ENCODE measurements around the gene ATXN7L1.
"Not testable (repeated sequence)": the region's sequence is repeated elsewhere in the genome, so short reads cannot be mapped to it uniquely, and the experiment has no call there.

The ATXN7L1 gene

DNA sequence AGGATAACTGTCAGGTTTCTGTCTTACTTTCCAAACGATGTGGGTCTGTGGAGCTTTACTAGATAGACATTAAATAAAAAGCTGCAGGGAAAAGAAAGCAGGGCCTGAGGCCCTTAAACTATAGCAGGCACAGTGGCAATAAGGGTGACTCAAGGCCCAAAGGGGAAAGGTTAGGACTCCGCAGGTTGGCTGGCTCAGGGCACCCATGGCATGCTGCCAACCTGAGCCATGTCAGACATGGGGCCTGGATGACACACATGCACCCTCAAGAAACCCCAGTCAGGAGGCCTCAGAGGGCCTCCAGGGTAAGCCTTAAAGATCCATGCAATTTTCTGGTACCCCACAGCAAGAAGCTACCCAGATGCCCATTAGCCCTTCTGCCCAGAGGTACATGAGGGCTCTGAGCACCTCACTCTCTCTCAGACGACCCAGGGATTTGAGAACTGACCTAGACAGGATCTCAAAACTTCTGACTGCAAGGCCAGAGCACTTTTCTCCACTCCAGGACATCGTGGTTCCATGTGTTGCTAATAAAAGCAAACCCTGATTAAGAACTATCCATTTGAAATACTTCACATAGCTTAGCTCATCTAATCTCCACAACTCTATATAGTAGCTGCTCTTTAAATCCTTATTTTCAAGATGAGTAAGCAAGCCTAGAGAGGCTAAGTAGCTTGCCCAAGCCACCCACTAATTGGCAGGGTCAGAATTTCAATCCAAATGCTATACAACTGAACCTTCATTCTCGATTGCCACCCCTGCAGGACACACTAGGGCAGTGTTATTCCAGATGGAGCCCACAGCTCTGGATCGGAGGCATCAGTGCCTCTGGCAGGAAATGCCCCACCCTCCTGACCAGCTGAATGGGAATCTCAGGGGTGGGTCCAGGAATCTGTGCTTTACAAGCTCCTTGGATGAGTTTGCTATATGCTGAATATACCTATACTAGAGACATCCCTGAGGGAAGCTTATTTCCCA is 162.6 kb downstream of the ATXN7L1 start:
- Mint-ChIP-seq H3K4me3 (no peak overlapping the region), H3K27ac (no peak overlapping the region), H3K9me3 (peaks cover 13% of the 10 kb centered on the region), H3K27me3 (no peaks in the 10 kb centered on the region), H3K4me1 (peaks cover under 1% of the 10 kb centered on the region), H3K36me3 (peaks cover 22% of the 10 kb centered on the region)

DNA sequence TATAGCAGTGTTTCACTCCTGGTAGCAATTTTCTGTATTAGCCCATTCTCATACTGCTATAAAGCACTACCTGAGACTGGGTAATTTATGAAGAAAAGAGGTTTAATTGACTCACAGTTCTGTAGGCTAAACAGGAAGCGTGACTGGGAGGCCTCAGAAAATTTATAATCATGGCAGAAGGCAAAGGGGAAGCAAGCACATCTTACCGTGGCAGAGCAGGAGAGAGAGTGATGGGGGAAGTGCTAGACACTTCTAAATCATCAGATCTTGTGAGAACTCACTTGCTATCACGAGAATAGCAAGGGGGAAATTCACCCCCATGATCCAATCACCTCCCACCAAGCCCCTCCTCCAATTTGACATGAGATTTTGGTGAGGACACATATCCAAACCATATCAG is 163.5 kb downstream of the ATXN7L1 start:
- no peak overlapping the region for H3K4me3 Mint-ChIP-seq
- H3K27me3 Mint-ChIP-seq: no peaks in the 10 kb centered on the region
- H3K36me3 Mint-ChIP-seq: peaks cover 22% of the 10 kb centered on the region
- peaks cover 10% of the 10 kb centered on the region for H3K4me1 Mint-ChIP-seq
- H3K9me3 Mint-ChIP-seq: peaks cover 13% of the 10 kb centered on the region
- no peak overlapping the region for H3K27ac Mint-ChIP-seq

DNA sequence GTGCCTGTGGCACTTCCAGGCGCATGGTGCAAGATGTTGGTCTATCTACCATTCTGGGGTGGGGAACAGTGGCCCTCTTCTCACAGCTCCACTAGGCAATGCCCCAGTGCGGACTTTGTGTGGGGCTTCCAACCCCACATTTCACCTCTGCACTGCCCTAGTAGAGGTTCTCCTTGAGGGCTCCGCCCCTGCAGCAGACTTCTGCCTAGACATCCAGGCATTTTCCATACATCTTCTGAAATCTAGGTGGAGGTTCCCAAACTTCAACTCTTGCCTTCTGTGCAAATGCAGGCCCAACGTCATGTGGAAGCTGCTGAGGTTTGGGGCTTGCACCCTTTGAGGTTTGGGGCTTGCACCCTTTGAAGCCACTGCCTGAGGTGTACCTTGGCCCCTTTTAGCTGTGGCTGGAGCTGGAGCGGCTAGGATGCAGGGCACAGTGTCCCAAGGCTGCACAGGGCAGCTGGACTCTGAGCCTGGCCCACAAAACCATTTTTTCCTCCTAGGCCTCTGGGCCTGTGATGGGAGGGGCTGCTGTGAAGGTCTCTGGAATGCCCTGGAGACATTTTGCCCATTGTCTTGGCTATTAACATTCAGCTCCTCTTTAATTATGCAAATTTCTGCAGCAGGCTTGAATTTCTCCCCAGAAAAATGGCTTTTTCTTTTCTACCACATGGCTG is 164.5 kb downstream of the ATXN7L1 start:
- Mint-ChIP-seq H3K36me3 (peaks cover 22% of the 10 kb centered on the region), H3K9me3 (peaks cover 13% of the 10 kb centered on the region), H3K27ac (no peak overlapping the region), H3K27me3 (no peaks in the 10 kb centered on the region), H3K4me1 (peaks cover 20% of the 10 kb centered on the region), H3K4me3 (no peak overlapping the region)

DNA sequence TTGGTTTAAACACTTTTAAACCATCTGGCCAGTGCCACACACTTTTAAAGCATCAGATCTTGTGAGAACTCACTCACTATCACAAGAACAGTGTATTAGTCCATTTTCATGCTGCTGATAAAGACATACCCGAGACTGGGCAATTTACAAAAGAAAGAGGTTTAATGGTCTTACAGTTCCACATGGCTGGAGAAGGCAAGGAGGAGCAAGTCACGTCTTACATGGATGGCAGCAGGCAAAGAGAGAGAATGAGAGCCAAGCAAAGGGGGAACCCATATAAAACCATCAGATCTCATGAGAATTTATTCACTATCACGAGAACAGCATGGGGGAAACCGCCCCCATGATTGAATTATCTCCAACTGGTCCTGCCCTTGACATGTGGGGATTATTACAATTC is 165.7 kb downstream of the ATXN7L1 start:
- not testable (repeated sequence) for H3K27ac Mint-ChIP-seq, H3K4me3 Mint-ChIP-seq, H3K27me3 Mint-ChIP-seq
- H3K4me1 Mint-ChIP-seq: peaks cover 21% of the 10 kb centered on the region
- H3K9me3 Mint-ChIP-seq: peaks cover 13% of the 10 kb centered on the region
- H3K36me3 Mint-ChIP-seq: peaks cover 19% of the 10 kb centered on the region

DNA sequence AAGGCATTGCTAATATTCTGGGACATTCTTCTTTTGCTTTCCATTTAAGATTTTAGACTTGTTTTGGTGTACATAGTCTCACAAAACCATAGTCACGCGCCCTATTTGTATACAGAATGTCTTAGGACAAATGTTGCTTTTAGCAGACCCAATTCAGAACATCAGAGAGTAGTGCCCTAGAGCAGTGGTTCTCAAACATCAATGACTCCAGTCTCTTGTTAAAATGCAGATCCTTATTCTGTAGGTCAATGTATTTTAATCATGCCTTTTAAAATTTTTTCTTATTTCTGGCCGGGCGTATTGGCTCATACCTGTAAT is 167.7 kb downstream of the ATXN7L1 start:
- peaks cover 21% of the 10 kb centered on the region for H3K4me1 Mint-ChIP-seq
- peaks cover 16% of the 10 kb centered on the region for H3K36me3 Mint-ChIP-seq
- no peak overlapping the region for H3K27ac Mint-ChIP-seq
- peaks cover 13% of the 10 kb centered on the region for H3K9me3 Mint-ChIP-seq
- H3K27me3 Mint-ChIP-seq: no peaks in the 10 kb centered on the region
- H3K4me3 Mint-ChIP-seq: no peak overlapping the region

DNA sequence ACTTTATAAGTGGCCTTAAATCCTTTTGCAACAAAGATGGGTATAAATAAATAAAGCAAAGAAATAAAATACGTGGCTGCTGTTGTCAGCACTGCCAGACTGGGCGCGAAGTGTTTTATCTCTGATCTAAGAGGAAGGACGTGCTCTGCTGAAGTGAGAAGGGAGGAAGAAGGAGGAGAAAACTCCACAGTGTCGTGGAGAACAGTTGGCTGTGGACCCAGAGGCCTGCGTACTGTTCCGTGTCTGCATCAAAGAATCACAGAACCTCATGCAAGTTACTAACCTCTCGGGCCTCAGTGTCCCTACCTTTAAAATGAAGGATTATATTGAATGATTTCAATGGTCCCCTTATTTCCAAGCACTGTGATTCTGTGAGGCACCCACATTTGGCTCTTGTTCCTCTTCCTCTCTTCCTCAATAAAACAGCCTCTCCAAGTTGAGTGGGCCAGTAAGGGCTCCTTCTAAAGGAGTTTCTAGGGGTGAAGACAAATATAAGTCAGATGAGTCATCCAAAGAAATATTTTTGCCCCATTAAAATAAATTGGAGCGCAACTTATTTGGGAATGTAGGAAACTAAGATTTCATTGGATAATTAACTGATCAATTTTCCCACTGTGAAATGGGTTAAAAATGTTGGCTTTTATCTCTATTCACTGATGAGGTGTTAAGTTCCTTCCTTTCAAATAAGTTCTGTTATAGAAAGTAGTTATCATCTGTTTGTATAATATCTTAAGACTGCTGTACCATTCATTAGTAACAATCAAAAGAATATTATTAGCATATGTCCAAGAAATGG is 168.2 kb downstream of the ATXN7L1 start:
- no peaks in the 10 kb centered on the region for H3K27me3 Mint-ChIP-seq
- H3K4me1 Mint-ChIP-seq: peaks cover 21% of the 10 kb centered on the region
- peak overlapping the region; percentile 30 for H3K4me3 Mint-ChIP-seq
- peaks cover 13% of the 10 kb centered on the region for H3K36me3 Mint-ChIP-seq
- H3K9me3 Mint-ChIP-seq: peaks cover 13% of the 10 kb centered on the region
- H3K27ac Mint-ChIP-seq: no peak overlapping the region

DNA sequence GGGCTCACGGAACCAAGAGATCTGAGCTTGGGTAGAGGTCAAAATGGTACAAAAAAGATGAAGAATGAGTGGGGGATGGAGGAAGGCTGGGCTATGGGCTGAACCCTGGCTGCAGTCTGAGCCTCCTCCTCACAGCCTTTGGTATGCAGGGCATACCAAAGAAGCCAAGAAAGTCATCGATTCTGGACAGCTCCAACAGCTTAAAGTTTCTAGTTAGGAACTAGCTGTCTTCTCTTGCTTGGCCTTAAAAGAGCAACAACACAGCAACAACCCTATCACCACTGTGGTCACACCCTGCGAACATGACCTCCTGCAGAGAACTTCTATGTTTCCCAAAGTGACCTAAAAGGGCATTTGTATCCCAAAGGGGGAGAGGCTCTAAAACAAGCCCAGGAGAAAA is 169.0 kb downstream of the ATXN7L1 start:
- no peak overlapping the region for H3K27ac Mint-ChIP-seq
- peaks cover 6% of the 10 kb centered on the region for H3K9me3 Mint-ChIP-seq
- no peaks in the 10 kb centered on the region for H3K27me3 Mint-ChIP-seq
- peaks cover 8% of the 10 kb centered on the region for H3K36me3 Mint-ChIP-seq
- H3K4me3 Mint-ChIP-seq: no peak overlapping the region
- H3K4me1 Mint-ChIP-seq: peaks cover 21% of the 10 kb centered on the region

DNA sequence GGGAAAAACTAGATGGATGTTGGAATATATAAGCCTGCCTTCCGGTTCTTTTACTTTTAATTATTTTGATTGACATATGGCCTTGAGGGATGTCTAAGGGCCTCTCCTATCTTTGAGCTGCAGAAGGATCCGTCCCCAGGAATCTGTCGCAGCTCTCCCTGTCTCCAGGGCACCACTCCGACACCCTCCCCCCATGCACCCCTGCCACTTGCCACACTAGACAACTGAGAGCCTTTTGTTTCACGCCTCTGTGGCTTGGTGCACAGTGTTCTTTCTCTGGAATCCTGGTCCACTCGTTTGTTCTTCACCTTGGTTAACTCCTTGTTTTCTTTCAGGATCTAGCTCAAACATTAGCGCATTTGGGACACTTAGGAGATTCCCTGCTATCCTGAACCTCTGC is 171.0 kb downstream of the ATXN7L1 start:
- Mint-ChIP-seq H3K4me1 (peaks cover 21% of the 10 kb centered on the region), H3K4me3 (no peak overlapping the region), H3K9me3 (no peaks in the 10 kb centered on the region), H3K27me3 (no peaks in the 10 kb centered on the region), H3K36me3 (peaks cover 3% of the 10 kb centered on the region), H3K27ac (no peak overlapping the region)

DNA sequence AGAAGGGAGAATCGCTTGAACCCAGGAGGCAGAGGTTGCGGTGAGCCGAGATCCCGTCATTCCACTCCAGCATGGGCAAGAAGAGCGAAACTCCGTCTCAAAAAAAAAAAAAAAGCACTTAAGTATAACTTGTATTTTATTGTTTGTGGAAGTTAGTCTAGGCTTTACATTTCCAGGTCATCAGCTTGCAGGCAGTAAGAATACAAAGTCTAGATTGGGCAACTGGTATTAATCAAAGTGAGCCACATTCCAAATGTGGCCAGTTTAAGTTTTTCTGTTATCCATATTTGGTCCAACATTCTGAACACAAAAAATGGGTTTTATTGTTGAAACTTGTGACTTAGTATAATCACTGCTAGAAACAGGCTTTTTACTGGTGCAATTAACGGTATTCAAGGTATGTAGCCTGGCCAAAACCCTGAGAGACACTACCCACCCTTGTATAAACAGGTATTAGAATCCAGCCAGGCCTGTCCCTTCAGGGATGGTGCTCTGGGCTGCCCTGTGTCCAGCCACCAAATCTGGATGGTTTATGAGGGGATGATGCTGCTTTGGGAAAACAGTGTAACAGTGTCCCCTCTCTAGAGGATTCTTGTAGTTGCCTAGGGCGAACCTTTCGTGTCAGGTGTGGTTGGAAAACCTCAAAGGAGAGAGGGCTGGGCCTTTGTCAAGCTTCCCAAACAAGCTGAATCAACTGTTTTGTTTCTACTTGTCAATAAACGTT is 173.0 kb downstream of the ATXN7L1 start:
- Mint-ChIP-seq H3K9me3 (no peaks in the 10 kb centered on the region), H3K27me3 (no peaks in the 10 kb centered on the region), H3K36me3 (no peaks in the 10 kb centered on the region), H3K4me1 (peaks cover 16% of the 10 kb centered on the region), H3K4me3 (no peak overlapping the region), H3K27ac (no peak overlapping the region)

DNA sequence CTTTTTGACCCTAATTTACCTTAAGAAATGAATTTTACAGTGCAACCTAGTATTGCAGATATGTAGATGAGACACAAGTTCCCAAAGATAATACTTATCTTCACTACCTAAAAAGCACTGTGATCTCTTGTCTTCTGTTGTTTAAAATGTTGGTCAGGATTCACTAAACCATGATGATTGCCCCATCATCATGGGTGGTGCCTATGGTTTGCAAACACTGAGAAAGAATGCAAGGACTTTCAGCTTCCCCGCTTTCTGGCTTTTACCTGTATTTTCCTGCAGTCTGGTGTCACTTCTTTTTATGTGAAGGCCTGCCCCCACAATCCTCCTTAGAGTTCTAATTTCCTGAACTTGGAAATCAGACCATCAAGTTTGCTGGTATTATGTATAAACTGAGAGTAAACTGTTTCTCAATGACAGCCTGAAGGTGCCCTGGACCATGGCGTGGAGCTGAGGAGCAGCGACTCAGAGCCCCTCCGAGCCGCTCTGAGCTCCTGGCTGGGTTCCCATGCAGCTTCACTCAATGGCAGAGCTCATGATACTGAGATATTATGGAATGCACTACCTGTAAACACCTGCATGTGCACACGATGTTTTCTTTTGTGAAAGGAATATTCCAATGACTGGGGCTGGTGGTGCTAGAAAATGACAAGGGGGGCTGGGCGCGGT is 176.7 kb downstream of the ATXN7L1 start:
- Mint-ChIP-seq H3K27me3 (no peaks in the 10 kb centered on the region), H3K27ac (peak overlapping the region; percentile 30), H3K36me3 (peaks cover 4% of the 10 kb centered on the region), H3K4me3 (no peak overlapping the region), H3K9me3 (peaks cover 5% of the 10 kb centered on the region), H3K4me1 (no peaks in the 10 kb centered on the region)

DNA sequence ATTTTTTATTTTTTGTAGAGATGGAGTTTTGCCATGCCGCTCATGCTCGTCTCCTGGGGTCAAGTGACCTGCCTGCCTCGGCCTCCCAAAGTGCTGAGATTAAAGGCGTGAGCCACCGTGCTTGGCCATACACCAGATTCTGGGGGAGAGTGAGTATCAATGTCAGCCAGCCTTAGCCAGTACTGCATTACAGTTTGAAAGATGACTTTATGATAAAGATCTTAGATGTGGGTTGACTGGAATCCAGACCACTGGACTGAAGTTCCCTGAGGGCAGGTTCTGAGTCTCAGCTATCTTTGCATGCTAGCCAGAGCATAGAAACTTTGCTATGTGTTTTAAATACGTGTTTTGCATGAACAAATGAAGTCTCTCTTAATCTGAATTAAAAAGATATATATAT is 177.9 kb downstream of the ATXN7L1 start:
- Mint-ChIP-seq H3K27ac (no peak overlapping the region), H3K4me3 (no peak overlapping the region), H3K27me3 (no peaks in the 10 kb centered on the region), H3K4me1 (peaks cover 4% of the 10 kb centered on the region), H3K36me3 (peaks cover 4% of the 10 kb centered on the region), H3K9me3 (peaks cover 5% of the 10 kb centered on the region)

DNA sequence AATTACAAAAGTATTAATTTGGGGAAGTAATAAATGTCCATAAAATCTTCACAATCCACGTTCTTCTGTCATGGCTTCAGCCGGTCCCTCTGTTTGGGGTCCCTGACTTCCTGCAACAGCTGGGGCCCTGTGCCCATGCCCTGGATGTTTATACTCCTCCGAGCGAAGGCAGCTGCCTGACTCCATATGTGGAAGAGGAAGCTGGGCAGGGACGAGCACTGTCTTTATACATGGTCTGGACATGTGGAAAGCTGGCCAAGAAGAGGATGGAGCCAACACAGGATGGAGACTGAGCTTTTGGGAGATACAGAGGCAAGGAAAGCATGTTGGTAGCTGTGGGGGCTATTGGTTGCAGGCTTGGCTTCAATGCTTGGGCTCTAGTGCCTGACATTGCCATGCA is 178.6 kb downstream of the ATXN7L1 start:
- Mint-ChIP-seq H3K27ac (no peak overlapping the region), H3K4me1 (peaks cover 11% of the 10 kb centered on the region), H3K27me3 (no peaks in the 10 kb centered on the region), H3K4me3 (no peak overlapping the region), H3K36me3 (peaks cover 4% of the 10 kb centered on the region), H3K9me3 (peaks cover 5% of the 10 kb centered on the region)

DNA sequence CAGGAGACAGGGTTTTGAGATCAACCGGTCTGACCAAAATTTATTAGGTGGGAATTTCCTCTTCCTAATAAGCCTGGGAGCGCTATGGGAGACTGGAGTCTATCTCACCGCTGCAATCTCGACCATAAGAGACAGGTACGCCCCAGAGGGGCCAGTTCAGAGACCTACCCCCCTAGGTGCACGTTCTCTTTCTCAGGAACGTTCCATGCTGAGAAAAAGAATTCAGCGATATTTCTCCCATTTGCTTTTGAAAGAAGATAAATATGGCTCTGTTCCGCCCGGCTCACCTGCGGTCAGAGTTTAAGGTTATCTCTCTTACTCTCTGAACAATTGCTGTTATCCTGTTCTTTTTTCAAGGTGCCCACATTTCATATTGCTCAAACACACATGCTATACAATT is 179.2 kb downstream of the ATXN7L1 start:
- H3K36me3 Mint-ChIP-seq, H3K27ac Mint-ChIP-seq, H3K4me3 Mint-ChIP-seq, H3K9me3 Mint-ChIP-seq, H3K27me3 Mint-ChIP-seq: not testable (repeated sequence)
- peaks cover 17% of the 10 kb centered on the region for H3K4me1 Mint-ChIP-seq

DNA sequence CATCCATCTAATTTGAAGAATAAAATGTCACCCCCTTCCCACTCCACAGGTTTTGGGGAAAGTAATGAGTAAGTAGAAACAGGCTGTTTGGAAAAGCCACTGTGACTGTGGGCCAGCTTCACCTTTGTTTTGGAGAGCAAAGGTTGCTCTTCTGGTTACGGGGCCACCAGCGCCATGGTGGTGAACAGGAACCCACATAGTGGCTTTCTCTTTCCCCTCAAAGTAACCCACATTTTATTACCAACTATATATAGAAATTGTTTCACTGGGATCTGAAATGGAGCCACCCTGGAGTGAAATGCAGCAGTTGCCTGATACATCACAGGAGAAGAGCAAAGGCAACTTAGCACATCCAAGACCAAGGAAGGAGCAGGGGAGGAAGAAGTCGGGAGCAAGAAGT is 182.8 kb downstream of the ATXN7L1 start:
- Mint-ChIP-seq H3K4me1 (peaks cover 51% of the 10 kb centered on the region), H3K36me3 (peaks cover 7% of the 10 kb centered on the region), H3K27me3 (no peaks in the 10 kb centered on the region), H3K4me3 (peak overlapping the region; percentile 26), H3K27ac (peak overlapping the region; percentile 75), H3K9me3 (peaks cover 5% of the 10 kb centered on the region)

Measured in activated naive CD4-positive, alpha-beta T cell treated with anti-CD3 and anti-CD28 coated beads, Interleukin-2, amount 50 U/mL, for 24 hours (primary cell).